Esophagus squamous epithelium (tissue), 5 donors: Measurements from ENCODE around the gene MEAF6. TPM values are rescaled to one million over a fixed set of nuclear protein-coding genes. Genes with fewer than 3 reads are reported as not detected.
A peak's percentile ranks its signal among the peaks of the same experiment; 100 is the strongest.

ENCODE experiments used
- DNase-seq: peaks from one replicate; lab custom pipeline; 2025; lab: John Stamatoyannopoulos, UW
- H3K27ac ChIP-seq, 4 donors: fragments of 200-600 bp; sonication (generic); one replicate each; pipeline ENCODE4 v1.5.1; 2016 to 2019; ENCODE audit warnings: mild to moderate bottlenecking in 1 of 4
- H3K27me3 ChIP-seq, 4 donors: fragments of 200-600 bp; sonication (generic); 1 replicate in 3 of 4; 2 replicates in 1 of 4; pipeline versions ENCODE4 v1.5.1 to v1.6.0; 2017 to 2021; ENCODE audit warnings: antibody characterized with exemption in 1 of 4
- H3K36me3 ChIP-seq, 3 donors: fragments of 200-600 bp; sonication (generic); one replicate each; pipeline ENCODE4 v1.5.1; 2016 to 2019
- H3K4me1 ChIP-seq, 3 donors: fragments of 200-600 bp; sonication (generic); one replicate each; pipeline ENCODE4 v1.5.1; 2017 to 2019
- H3K4me3 ChIP-seq, 4 donors: fragments of 200-600 bp; sonication (generic); 1 replicate in 3 of 4; 2 replicates in 1 of 4; pipeline ENCODE4 v1.5.1; 2016 to 2019; ENCODE audit warnings: mild to moderate bottlenecking in 2 of 4, moderate library complexity in 1 of 4
- H3K9me3 ChIP-seq, 3 donors: fragments of 200-600 bp; sonication (generic); one replicate each; pipeline ENCODE4 v1.5.1; 2016 to 2019
- POLR2A ChIP-seq, 4 donors: fragments of 450-650 bp; IDR thresholded peaks; one replicate each; pipeline ENCODE4 v1.6.1; 2017; ENCODE audit warnings: antibody characterized with exemption in 4 of 4, mild to moderate bottlenecking in 4 of 4, moderate library complexity in 3 of 4
- WGBS, 2 donors: methylation state at CpG; one replicate each; pipeline ENCODE4 v1.1.5; 2018; 5-methylcytosine and 5-hydroxymethylcytosine counted together
- intact Hi-C: fragments of 100-400 bp; cut with DNase I; formaldehyde crosslinking; loops from one replicate; pipeline ENCODE4 v1.15.0; 2022
- total RNA-seq, 4 donors: library from RNA; depleted of rRNA; stranded (reverse); fragments of >200 nt; gene quantifications; one replicate each; pipeline ENCODE4 v1.1.0, GENCODE V29; 2016
- TF ChIP-seq, protein P1 (sequence below), 6 experiments: fragments of 450-650 bp in 4 of 6; fragments of 200-600 bp in 2 of 6; sonication (generic) in 2 of 6; IDR thresholded peaks; one replicate each; pipeline ENCODE4 v1.5.1; 2016 to 2019; ENCODE audit warnings: antibody characterized with exemption in 6 of 6, mild to moderate bottlenecking in 4 of 6, moderate library complexity in 4 of 6
- donor health status: DM: yes; HTN: yes; CAD: no.

MEAF6 gene
- total RNA-seq, 4 donors from 2014 or later = 45.5 to 67.9 (median 56.5) TPM

DNA sequence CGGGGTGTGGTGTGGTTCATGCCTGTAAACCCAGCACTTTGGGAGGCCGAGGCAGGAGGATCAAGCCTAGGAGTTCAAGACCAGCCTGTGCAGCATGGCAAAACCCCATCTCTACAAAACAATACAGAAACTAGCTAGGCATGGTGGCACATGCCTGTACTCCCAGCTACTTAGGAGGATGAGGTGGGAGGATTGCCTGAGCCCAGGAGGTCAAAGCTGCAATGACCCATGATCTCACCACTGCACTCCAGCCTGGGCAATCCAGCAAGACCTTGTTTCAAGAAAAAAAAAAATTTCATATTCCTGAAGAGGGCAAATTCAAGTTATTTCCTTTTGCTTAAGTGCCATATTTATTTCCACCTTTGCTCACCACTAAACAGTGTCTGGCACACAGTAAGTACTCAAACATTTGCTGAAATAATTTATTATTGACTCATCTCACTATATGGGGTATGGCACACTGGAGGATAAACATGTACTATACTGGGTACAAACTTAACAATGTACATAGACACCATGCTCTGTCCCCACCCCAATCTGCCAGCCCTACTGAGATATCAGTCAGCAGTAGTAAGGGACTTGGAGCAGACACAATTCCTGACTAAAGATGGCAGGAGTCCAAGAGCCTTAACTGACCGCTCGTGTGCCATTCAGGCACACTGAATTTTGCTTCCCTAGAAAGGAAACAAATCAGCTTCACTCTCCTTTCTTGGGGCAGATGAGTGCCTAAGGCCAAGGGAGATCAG, 15.5 kb downstream of the MEAF6 start:
- 55 to 69% methylated on average over 4 of the region's 4 CpGs for WGBS, 2 donors
- DNase-seq = no peak
- Histone ChIP-seq H3K36me3 (peaks cover 5 to 95% (median 12%) of the 10 kb centered on the region in 3 donors), H3K4me1 (peaks cover 0 to 18% (median 0%) of the 10 kb centered on the region in 3 donors), H3K27me3 (no peaks in the 10 kb centered on the region), H3K4me3 (no peak overlapping the region), H3K27ac (peak overlapping the region in 3 of 4 donors; percentile 6 to 54 (median 7)), H3K9me3 (no peaks in the 10 kb centered on the region)
- intact Hi-C loops = no loop called here
- no peak for TF ChIP-seq POLR2A (IDR thresholded peaks at IDR 0.05)
- TF ChIP-seq, protein P1, sequence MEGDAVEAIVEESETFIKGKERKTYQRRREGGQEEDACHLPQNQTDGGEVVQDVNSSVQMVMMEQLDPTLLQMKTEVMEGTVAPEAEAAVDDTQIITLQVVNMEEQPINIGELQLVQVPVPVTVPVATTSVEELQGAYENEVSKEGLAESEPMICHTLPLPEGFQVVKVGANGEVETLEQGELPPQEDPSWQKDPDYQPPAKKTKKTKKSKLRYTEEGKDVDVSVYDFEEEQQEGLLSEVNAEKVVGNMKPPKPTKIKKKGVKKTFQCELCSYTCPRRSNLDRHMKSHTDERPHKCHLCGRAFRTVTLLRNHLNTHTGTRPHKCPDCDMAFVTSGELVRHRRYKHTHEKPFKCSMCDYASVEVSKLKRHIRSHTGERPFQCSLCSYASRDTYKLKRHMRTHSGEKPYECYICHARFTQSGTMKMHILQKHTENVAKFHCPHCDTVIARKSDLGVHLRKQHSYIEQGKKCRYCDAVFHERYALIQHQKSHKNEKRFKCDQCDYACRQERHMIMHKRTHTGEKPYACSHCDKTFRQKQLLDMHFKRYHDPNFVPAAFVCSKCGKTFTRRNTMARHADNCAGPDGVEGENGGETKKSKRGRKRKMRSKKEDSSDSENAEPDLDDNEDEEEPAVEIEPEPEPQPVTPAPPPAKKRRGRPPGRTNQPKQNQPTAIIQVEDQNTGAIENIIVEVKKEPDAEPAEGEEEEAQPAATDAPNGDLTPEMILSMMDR (IDR thresholded peaks at IDR 0.05) = no peak

DNA sequence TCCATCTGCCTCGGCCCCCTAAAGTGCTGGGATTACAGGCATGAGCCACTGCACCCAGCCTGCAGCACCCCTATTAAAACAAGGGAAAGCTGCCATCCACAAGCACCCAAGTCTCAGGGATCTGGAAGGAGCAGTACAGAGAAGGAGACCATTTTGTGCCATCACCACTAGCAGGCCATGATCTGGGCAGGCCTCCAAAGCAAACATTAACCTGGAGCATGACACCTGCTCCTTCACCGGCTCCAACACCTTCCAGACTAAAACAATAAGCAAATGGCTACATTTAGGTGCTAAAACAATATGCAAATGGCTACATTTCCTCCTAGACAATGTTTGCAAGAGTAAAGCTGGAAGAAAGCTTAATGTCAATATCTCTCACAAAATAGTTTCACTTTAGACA, 16.7 kb downstream of the MEAF6 start:
- Histone ChIP-seq H3K4me3 (no peak overlapping the region), H3K36me3 (peaks cover 5 to 95% (median 8%) of the 10 kb centered on the region in 3 donors), H3K4me1 (peaks cover 0 to 18% (median 0%) of the 10 kb centered on the region in 3 donors), H3K27ac (peak overlapping the region in 1 of 4 donors; percentile 2), H3K9me3 (no peaks in the 10 kb centered on the region), H3K27me3 (no peaks in the 10 kb centered on the region)
- intact Hi-C loops = no loop called here
- no peak for TF ChIP-seq POLR2A (IDR thresholded peaks at IDR 0.05)
- TF ChIP-seq, protein P1 (IDR thresholded peaks at IDR 0.05) = no peak
- no peak for DNase-seq
- WGBS, 2 donors = 36 to 73% methylated on average over 1 to 2 of the region's 2 CpGs

DNA sequence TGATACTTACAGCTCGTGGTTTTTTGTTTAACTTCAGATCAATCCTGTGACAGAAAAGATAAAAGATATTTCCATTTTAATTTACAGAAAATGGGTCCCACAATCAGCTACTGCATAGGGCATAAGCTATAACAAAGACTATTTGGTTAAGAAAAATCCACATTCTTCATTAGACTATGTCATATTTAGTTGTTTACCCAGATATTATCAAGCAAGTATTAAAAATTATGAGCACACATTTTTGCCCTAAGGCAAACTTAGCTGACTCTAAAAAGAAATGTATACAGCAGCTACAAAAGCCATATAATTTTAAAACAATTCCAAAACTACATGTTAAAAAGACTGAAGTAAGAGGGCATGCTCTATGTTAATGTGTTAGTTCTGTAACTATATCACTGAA, 18.7 kb downstream of the MEAF6 start:
- Histone ChIP-seq H3K27ac (no peak overlapping the region), H3K27me3 (no peaks in the 10 kb centered on the region), H3K9me3 (no peaks in the 10 kb centered on the region), H3K4me3 (no peak overlapping the region), H3K4me1 (peaks cover 0 to 18% (median 0%) of the 10 kb centered on the region in 3 donors), H3K36me3 (peaks cover 0 to 95% (median 6%) of the 10 kb centered on the region in 3 donors)
- 70 to 74% methylated on average over 1 of the region's 1 CpG for WGBS, 2 donors
- TF ChIP-seq, protein P1 (IDR thresholded peaks at IDR 0.05) = no peak
- no peak for TF ChIP-seq POLR2A (IDR thresholded peaks at IDR 0.05)
- intact Hi-C loops = no loop called here
- DNase-seq = no peak

DNA sequence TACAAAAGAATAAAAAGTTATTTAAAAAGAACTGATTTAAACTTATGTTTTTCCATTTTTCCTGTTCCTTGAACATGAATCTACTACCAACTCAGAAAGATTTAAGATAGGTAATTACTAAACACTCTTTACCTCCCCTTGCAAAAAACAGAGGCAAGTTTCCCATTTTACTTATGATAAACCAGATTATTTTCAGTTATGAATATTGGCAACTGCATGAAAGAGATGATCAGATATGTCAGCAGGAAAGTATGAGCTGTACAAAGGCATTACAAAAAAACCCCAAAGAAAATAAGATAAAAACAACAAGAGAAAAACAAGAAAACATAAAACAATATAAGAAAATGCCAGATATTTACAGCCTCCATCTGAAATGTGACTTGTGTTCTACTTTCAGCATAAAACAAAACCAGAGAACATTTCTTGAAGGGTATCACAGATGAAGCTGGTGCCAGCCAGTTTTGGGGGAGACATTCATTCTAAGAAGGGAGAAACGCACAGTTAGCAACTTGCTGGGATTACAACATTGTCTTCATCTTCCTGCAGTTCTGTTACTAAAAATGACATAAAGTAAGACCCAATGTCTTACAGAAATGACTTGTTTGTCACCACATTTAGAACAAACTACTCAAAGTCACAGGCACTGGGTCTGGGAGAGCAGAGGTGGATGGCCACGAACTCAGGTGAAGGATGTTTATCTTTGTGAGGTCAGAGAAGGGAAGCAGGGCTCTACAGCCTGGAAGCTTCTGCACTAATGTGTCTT, 21.0 kb downstream of the MEAF6 start:
- WGBS, 2 donors = 86 to 89% methylated on average over 2 of the region's 2 CpGs
- peaks cover 0 to 95% (median 12%) of the 10 kb centered on the region in 3 donors for H3K36me3 ChIP-seq
- no peaks in the 10 kb centered on the region for H3K27me3 ChIP-seq
- H3K4me3 ChIP-seq = no peak overlapping the region
- intact Hi-C loops = no loop called here
- no peaks in the 10 kb centered on the region for H3K9me3 ChIP-seq
- TF ChIP-seq, protein P1 (IDR thresholded peaks at IDR 0.05) = no peak
- TF ChIP-seq POLR2A (IDR thresholded peaks at IDR 0.05) = no peak
- no peak for DNase-seq
- peaks cover 0 to 8% (median 0%) of the 10 kb centered on the region in 3 donors for H3K4me1 ChIP-seq
- H3K27ac ChIP-seq = no peak overlapping the region

DNA sequence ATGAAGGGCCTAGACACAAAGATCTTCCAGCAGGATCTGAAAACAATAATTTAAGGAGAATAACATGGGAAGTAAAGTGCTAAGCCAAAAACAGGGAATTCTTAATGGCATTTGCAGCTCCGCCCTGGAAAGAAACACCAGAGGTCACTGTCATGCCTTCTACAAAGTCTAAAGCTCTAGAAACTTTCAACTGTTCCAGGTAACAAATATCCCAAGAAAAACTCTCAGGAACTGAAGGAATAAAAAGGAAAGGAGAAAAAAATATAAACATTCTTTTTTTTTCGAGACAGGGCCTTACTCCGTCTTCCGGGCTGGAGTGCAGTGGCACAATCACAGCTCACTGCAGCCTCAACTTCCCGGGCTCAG, 27.0 kb downstream of the MEAF6 start:
- intact Hi-C loops = loop anchor here (5.0 kb wide), 1 partner anchor 35 kb away; no protein-coding TSS in a partner anchor
- WGBS, 2 donors = 62 to 73% methylated on average over 5 of the region's 5 CpGs
- Histone ChIP-seq H3K27me3 (no peaks in the 10 kb centered on the region), H3K27ac (peak overlapping the region; percentile 78 to 89 (median 81)), H3K4me3 (no peak overlapping the region), H3K4me1 (peaks cover 34 to 51% (median 39%) of the 10 kb centered on the region in 3 donors), H3K9me3 (no peaks in the 10 kb centered on the region), H3K36me3 (peaks cover 12 to 68% (median 26%) of the 10 kb centered on the region in 3 donors)
- no peak for TF ChIP-seq POLR2A (IDR thresholded peaks at IDR 0.05)
- TF ChIP-seq, protein P1 (IDR thresholded peaks at IDR 0.05) = no peak
- DNase-seq = no peak
